Kidney epithelial cell (primary cell): ENCODE measurements around the gene ZNF800. TPM values are rescaled to one million over a fixed set of nuclear protein-coding genes. Genes with fewer than 3 reads are reported as not detected.
A peak's percentile ranks its signal among the peaks of the same experiment; 100 is the strongest.
"Not testable (repeated sequence)": the region's sequence is repeated elsewhere in the genome, so short reads cannot be mapped to it uniquely, and the experiment has no call there.

ENCODE experiments used
- DNase-seq: peaks from one replicate; pipeline ENCODE4 v3.0.0-alpha.2; 2010; ENCODE audit warnings: low read depth
- H3K27me3 ChIP-seq: 2 replicates; pipeline ENCODE4 v1.6.0; 2011; ENCODE audit warnings: low read length; ENCODE audit not compliant: control insufficient read depth, insufficient read depth
- H3K36me3 ChIP-seq: 2 replicates; pipeline ENCODE4 v1.5.1; 2011; ENCODE audit warnings: low read length; ENCODE audit not compliant: control insufficient read depth, insufficient read depth
- H3K4me3 ChIP-seq: 2 replicates; pipeline ENCODE4 v1.5.1; 2011; ENCODE audit warnings: low read depth, mild to moderate bottlenecking, control low read depth, low read length
- CTCF ChIP-seq: IDR thresholded peaks from 2 replicates; pipeline ENCODE4 v1.5.1; 2011; ENCODE audit warnings: mild to moderate bottlenecking, moderate library complexity, low read length, control low read depth, inconsistent platforms; ENCODE audit not compliant: insufficient read depth, poor library complexity, severe bottlenecking
- total RNA-seq: library from RNA; depleted of rRNA; stranded (reverse); fragments of >200 nt; gene quantifications from 2 replicates; pipeline ENCODE4 v1.2.3, GENCODE V29; 2015

The ZNF800 gene
- total RNA-seq, 1 donor from 2014 or later = 24.2 TPM

GRCh38 chr7:127411176-127411575, 18.7 kb upstream of the ZNF800 start:
- H3K4me3 ChIP-seq = no peak overlapping the region
- TF ChIP-seq CTCF = no peak
- H3K27me3 ChIP-seq = no peaks in the 10 kb centered on the region
- no peaks in the 10 kb centered on the region for H3K36me3 ChIP-seq
- no peak for DNase-seq

GRCh38 chr7:127409629-127410028, 17.1 kb upstream of the ZNF800 start:
- no peak for DNase-seq
- no peaks in the 10 kb centered on the region for H3K27me3 ChIP-seq
- no peaks in the 10 kb centered on the region for H3K36me3 ChIP-seq
- no peak for TF ChIP-seq CTCF
- H3K4me3 ChIP-seq = no peak overlapping the region

GRCh38 chr7:127404286-127405072, 12.0 kb upstream of the ZNF800 start:
- no peak for DNase-seq
- Histone ChIP-seq H3K27me3 (no peaks in the 10 kb centered on the region), H3K4me3 (no peak overlapping the region), H3K36me3 (no peaks in the 10 kb centered on the region)
- TF ChIP-seq CTCF = no peak

- Histone ChIP-seq H3K27me3 (no peaks in the 10 kb centered on the region), H3K4me3 (no peak overlapping the region), H3K36me3 (no peaks in the 10 kb centered on the region)
- TF ChIP-seq CTCF = no peak
- DNase-seq = no peak
Measured at GRCh38 chr7:127396184-127396583, 3.7 kb upstream of the ZNF800 start.

- DNase-seq, H3K27me3 ChIP-seq, H3K4me3 ChIP-seq, H3K36me3 ChIP-seq: not testable (repeated sequence)
Measured at GRCh38 chr7:127395104-127395503, 2.6 kb upstream of the ZNF800 start.

- no peak for DNase-seq
- H3K36me3 ChIP-seq = no peaks in the 10 kb centered on the region
- no peak for TF ChIP-seq CTCF
Measured at GRCh38 chr7:127393368-127394058, 1.0 kb upstream of the ZNF800 start.

More at GRCh38 chr7:127393368-127394058, 1.0 kb upstream of the ZNF800 start:
- Histone ChIP-seq H3K4me3 (peak overlapping the region; percentile 94), H3K27me3 (no peaks in the 10 kb centered on the region)
